ENCODE results near the gene CFAP74.
"Not testable (repeated sequence)": the region's sequence is repeated elsewhere in the genome, so short reads cannot be mapped to it uniquely, and the experiment has no call there.

CFAP74 gene

GRCh38 chr1:1954831-1955441 lies 48.6 kb downstream of the CFAP74 start:
- in situ Hi-C loops (cut with HindIII; ENCODE audit: low sequenced_read_pairs), result no loop called here

DNA sequence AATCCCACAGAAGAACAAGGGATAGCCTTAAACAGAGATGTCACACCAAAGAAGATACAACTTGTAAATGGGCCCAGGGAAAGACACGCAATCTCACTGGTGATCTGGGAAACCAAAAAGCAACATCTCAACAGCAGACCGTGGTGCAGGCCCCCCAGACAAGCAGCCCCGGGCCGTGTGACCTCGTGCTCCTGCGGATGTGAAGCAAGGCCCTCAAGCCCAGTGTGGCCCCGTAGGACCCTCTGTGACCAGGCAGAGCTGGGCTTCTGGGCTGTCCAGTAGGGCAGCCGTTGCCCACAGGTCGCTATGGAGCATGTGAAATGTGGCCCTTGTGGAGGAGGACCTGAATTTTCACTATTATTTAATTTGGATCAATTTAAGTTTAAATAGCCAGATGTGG lies 49.6 kb downstream of the CFAP74 start:
- in situ Hi-C loops (cut with HindIII; ENCODE audit: low sequenced_read_pairs), result no loop called here

DNA sequence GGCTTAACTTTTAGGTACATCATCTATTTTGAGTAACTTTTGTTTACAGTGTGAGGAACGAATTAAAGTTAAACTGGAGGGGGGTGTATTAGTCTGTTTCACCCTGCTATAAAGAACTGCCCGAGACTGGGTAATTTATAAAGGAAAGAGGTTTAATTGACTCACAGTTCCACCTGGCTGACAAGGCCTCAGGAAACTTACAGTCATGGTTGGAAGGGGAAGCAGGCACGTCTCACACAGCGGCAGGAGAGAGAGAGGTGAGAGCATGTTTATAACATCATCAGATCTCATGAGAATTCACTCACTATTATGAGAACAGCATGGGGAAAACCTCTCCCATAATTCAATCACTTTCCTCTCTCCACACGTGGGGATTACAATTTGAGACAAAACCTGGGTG lies 52.6 kb downstream of the CFAP74 start:
- in situ Hi-C loops (cut with HindIII; ENCODE audit: low sequenced_read_pairs), result no loop called here

DNA sequence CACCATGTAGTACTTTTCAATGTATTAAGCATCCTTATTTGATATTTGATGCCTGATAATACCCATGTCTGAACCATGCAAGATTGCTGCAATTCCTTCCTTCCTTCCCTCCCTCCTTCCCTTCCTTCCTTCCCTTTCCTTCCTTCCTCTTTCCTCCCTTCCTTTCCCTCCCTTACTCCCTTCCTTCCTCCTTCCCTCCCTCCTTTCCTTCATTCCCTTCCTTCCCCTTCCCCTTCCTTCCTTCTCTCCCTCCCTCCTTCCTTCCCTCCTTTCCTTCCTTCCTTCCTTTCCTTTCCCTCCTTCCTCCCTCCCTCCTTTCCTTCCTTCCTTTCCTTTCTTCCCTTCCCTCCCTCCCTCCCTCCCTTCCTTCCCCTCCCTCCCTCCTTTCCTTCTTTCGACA lies 54.8 kb downstream of the CFAP74 start:
- in situ Hi-C loops (cut with HindIII; ENCODE audit: low sequenced_read_pairs), result no loop called here

- in situ Hi-C loops (cut with HindIII; ENCODE audit: low sequenced_read_pairs), result no loop called here
These were observed 56.1 kb downstream of the CFAP74 start for GRCh38 chr1:1947493-1947892.

GRCh38 chr1:1946540-1946939 lies 57.0 kb downstream of the CFAP74 start:
- in situ Hi-C loops (cut with HindIII; ENCODE audit: low sequenced_read_pairs), result no loop called here

GRCh38 chr1:1945782-1946393 lies 57.7 kb downstream of the CFAP74 start:
- in situ Hi-C loops (cut with HindIII; ENCODE audit: low sequenced_read_pairs), result no loop called here

DNA sequence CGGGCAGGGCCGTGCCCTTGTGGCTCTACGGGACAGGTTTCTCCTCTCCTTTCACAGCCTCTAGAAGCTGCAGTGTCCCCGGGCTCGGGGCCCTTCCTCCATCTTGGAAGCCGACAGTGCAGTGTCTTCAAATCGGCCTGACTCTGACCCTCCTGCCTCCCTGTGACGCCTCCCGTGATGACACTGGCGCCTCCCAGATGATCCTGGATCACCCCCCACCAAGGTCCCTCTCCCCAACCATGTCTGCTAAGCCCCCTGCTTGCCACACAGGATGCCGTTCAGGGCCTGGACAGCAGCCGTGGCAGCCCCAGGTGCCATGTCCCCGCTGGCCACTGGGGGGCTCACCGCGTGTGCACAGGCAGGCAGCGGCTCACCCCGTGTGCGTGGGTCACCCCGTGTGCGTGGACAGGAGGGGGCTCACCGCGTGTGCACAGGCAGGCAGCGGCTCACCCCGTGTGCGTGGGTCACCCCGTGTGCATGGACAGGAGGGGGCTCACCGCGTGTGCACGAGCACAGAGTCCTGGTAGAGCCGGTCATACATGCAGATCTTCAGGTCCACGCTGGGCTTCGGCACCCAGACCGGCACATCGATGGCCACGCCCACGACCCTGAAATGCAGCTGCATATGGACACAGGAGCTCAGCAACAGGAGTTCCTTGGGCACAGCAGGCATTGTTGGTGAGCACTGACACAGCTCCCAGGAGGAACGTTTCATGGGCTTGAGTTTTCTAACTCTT lies 59.6 kb downstream of the CFAP74 start:
- in situ Hi-C loops (cut with HindIII; ENCODE audit: low sequenced_read_pairs), result no loop called here

DNA sequence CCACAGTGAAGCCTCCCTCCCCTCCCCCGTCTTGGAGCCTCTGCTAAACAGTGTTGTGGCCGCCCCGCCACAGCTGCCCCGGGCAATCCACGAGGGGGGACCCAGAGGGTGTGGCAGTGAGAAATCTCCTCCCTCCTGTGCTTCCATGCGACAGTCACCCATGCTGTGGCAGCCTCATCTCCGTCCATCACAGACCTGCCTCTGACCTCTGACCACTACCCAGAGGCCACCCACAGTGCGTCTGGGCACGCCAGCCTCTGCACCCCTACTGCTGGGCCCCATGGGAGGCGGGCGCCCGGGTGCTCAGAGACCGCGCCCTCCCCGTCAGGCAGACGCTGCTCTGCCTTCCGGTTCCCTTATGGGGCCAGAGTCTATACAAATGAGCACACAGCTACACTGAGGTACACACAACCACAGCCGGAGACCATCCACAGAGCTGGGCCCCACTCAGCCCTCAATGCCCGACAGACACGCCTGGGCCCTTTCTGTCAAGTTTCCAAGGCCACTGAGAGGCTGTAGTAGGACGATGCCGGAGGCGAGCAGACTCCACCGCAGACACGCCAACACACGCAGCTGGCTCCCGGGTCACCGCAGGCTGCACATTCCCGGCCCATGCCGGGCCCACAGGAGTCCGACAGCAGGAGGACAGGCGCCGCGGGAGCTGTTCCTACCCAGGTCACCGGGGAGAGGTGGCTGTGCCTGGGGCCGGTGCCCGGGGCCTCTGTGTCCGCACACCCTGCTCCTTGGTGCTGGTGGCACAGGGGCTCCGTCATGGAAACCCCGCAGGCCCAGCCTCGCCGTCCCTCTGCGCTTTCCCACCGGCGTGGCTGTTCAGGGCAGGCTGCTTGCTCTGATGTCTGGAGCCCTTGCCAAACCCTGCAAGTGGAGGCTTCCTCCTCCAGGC lies 60.6 kb downstream of the CFAP74 start:
- in situ Hi-C loops (cut with HindIII; ENCODE audit: low sequenced_read_pairs), result no loop called here

DNA sequence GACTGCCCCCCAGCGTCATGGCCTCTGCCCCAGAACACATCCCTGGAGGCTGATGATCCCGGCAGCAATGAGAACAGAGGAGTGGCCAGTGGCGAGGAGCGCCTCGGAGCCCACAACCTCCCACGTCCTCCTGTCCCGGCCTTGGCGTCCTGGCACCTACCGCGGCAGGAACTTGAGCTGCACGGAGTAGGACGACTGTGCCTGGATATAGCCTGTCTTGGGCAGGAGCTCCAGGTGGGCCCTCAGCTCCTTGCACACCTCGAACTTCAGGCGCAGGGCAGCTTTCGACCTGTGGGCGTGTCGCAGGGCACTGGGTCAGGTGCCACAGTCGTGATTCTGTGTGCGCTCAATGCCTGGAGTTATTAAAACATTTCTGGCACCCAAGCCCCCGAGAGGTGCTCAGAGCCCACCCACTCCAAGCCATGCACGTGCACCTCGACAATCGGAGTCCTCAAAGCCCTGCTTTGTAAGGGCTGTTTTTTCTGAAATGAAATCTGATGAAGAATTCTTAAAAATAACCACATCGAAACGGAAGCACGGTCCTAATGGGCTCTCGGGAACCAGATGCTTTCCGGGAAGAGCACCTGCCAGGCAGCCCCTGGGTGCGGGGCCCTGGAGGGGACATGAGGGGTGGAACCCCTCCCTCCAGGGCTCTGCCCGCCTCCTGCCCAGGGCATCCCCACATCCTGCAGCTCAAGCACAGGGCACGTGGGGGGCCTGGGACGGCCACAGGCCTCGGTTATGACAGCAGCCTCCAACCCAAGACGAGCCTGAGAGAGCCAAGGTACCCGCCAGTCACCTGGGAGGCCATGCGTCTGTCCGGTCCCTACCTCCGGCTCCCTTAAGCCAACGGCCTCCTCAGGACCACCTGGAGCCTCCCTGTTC lies 61.5 kb downstream of the CFAP74 start:
- in situ Hi-C loops (cut with HindIII; ENCODE audit: low sequenced_read_pairs), result no loop called here

DNA sequence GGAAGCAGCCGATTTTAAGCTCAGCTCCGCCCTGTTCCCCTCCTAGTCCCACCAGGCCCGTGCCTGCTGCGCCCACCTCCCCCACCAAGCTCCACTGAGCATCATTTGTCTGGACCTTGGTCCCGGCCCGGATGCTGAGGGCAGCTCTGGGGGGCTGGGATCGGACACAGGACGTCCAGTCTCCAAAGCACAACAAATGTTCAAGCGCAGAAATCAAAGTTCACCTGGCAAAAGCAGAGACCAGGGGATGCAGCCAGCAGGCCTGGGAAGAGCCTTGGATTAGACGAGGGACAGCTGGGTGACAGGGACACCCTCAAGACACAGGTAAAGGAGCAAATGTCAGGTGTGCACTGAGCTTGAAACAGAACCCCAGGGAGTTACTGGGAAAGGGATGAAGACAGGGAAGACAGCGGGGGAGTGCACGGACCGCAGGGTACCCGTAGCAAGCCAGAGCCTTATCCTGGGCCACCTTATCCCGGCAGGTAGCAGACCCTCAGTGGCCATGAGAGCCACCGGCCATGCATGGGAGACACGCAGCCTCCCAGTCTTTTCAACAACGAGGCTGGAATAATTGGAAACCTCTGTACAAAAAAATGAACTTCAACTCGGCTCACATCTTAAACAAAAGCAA lies 62.3 kb downstream of the CFAP74 start:
- in situ Hi-C loops (cut with HindIII; ENCODE audit: low sequenced_read_pairs), result no loop called here

- in situ Hi-C loops (cut with HindIII; ENCODE audit: low sequenced_read_pairs), result no loop called here
These were observed 63.5 kb downstream of the CFAP74 start for GRCh38 chr1:1940123-1940425.

GRCh38 chr1:1939296-1940122 lies 64.1 kb downstream of the CFAP74 start:
- in situ Hi-C loops (cut with HindIII; ENCODE audit: low sequenced_read_pairs), result no loop called here

GRCh38 chr1:1938613-1939295 lies 64.8 kb downstream of the CFAP74 start:
- in situ Hi-C loops (cut with HindIII; ENCODE audit: low sequenced_read_pairs), result no loop called here

GRCh38 chr1:1938276-1938573 lies 65.4 kb downstream of the CFAP74 start:
- in situ Hi-C loops (cut with HindIII; ENCODE audit: low sequenced_read_pairs), result no loop called here

DNA sequence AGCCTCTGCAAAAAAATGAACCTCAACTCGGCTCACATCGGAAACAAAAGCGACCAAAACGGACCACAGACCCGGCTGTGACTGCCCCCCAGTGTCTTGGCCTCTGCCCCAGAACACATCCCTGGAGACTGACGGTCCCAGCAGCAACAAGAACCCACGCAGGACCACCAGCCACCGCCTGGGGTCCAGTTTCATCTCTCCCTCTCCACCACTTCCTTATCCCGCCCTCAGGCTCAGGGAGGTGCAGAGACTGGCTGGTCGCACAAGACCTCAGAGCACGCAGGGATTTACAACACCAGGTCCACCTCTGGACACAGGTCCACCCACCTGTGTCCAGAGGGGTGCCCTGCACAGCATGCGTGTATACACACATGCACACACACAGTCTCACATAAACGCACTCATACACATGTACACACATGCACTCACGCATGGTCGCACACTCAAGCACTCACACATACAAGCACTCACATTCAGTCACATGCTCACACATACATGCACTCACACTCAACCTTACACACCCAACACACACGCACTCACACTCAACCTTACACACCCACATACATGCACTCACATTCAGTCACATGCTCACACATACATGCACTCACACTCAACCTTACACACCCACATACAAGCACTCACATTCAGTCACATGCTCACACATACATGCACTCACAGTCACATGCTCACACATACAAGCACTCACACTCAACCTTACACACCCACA lies 65.9 kb downstream of the CFAP74 start:
- in situ Hi-C loops (cut with HindIII; ENCODE audit: low sequenced_read_pairs), result no loop called here

DNA sequence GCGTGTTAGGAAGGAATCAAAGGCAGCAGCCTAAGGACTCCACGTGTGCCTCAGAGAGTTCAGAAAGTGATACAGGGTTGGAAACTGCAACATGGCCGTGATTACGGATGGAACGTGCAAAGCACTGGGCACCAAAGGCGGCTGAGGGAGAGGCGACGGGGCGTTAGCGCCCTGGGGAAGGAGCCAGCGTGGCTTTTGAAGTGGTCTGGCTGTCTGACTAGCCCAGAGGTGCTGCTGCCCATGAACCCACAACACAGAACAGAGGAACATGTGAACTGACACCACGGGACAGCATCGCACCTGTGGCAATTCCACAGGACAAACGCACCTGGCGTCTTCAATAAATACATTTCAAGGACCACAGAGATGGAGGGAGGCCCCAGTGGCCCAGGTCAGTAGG lies 66.5 kb downstream of the CFAP74 start:
- in situ Hi-C loops (cut with HindIII; ENCODE audit: low sequenced_read_pairs), result no loop called here

DNA sequence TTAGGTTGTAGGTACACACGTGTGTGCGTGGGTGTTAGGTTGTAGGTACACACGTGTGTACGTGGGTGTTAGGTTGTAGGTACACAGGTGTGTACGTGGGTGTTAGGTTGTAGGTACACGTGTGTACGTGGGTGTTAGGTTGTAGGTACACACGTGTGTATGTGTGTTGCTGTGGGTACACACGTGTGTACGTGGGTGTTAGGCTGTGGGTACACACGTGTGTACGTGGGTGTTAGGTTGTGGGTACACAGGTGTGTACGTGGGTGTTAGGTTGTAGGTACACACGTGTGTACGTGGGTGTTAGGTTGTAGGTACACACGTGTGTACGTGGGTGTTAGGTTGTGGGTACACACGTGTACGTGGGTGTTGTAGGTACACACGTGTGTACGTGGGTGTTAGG lies 68.7 kb downstream of the CFAP74 start:
- in situ Hi-C loops (cut with HindIII; ENCODE audit: low sequenced_read_pairs), result not testable (repeated sequence)

Measured in DLD1 (cell line).